Measurements from ENCODE around the gene RSKR. TPM values are rescaled to one million over a fixed set of nuclear protein-coding genes. Genes with fewer than 3 reads are reported as not detected.

The RSKR gene
- total RNA-seq, 1 donor from 2014 or later: 2.3 TPM

DNA sequence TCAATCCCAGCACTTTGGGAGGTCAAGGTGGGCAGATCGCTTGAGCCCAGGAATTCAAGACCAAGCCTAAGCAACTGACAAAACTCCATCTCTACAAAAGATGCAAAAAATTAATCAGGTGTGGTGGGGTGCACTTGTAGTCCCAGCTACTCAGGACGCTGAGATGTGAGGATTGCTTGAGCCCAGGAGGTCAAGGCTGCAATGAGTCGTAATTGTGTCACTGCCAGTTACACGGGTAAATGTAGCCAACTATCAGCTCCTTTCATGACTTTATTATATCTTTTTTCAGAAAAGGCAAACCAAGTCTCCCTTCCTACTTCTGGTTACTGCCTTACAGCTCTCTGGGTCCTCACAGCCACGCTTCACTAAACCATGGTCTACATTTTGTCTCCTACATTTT lies 43.8 kb upstream of the RSKR start:
- H3K27me3 ChIP-seq (ENCODE audit: control insufficient read depth, insufficient read depth, low read length): no peaks in the 10 kb centered on the region
- no peak for DNase-seq (ENCODE audit: low read depth)
- no peaks in the 10 kb centered on the region for H3K36me3 ChIP-seq (ENCODE audit: control insufficient read depth, insufficient read depth, low read length)
- H3K4me3 ChIP-seq (ENCODE audit: low read depth, low read length): no peak overlapping the region
- TF ChIP-seq CTCF (IDR thresholded peaks at IDR 0.05; ENCODE audit: insufficient read depth, low read length, poor library complexity, severe bottlenecking): no peak

GRCh38 chr17:28655160-28655559 lies 41.2 kb upstream of the RSKR start:
- no peak for DNase-seq (ENCODE audit: low read depth)
- no peak for TF ChIP-seq CTCF (IDR thresholded peaks at IDR 0.05; ENCODE audit: insufficient read depth, low read length, poor library complexity, severe bottlenecking)
- Histone ChIP-seq H3K27me3 (ENCODE audit: control insufficient read depth, insufficient read depth, low read length) (no peaks in the 10 kb centered on the region), H3K4me3 (ENCODE audit: low read depth, low read length) (no peak overlapping the region), H3K36me3 (ENCODE audit: control insufficient read depth, insufficient read depth, low read length) (no peaks in the 10 kb centered on the region)

DNA sequence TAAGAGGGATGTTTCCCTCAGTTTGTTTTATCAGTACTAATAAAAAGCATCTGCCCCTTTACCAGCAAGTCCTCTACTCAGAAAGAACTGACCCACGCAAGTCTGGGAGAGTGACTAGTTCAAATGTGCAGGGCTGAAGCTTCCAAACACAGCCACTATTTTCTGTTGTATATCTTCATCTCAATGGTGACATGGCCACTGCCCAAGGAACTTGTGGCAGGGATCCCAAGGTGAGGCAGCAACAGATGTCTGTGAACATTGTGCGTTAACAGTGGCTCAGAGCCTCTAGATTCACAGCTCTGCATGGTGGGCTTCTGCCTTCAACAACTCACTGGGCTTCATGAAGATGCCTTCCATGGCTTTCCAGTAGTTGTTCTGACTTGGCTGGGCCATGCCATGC lies 34.7 kb upstream of the RSKR start:
- no peak for TF ChIP-seq CTCF (IDR thresholded peaks at IDR 0.05; ENCODE audit: insufficient read depth, low read length, poor library complexity, severe bottlenecking)
- Histone ChIP-seq H3K4me3 (ENCODE audit: low read depth, low read length) (no peak overlapping the region), H3K27me3 (ENCODE audit: control insufficient read depth, insufficient read depth, low read length) (no peaks in the 10 kb centered on the region), H3K36me3 (ENCODE audit: control insufficient read depth, insufficient read depth, low read length) (no peaks in the 10 kb centered on the region)
- DNase-seq (ENCODE audit: low read depth): no peak

- DNase-seq (ENCODE audit: low read depth): no peak
- H3K36me3 ChIP-seq (ENCODE audit: control insufficient read depth, insufficient read depth, low read length): no peaks in the 10 kb centered on the region
- TF ChIP-seq CTCF (IDR thresholded peaks at IDR 0.05; ENCODE audit: insufficient read depth, low read length, poor library complexity, severe bottlenecking): no peak
- H3K4me3 ChIP-seq (ENCODE audit: low read depth, low read length): no peak overlapping the region
- H3K27me3 ChIP-seq (ENCODE audit: control insufficient read depth, insufficient read depth, low read length): no peaks in the 10 kb centered on the region
Observed at GRCh38 chr17:28646039-28646754, 32.2 kb upstream of the RSKR start.

DNA sequence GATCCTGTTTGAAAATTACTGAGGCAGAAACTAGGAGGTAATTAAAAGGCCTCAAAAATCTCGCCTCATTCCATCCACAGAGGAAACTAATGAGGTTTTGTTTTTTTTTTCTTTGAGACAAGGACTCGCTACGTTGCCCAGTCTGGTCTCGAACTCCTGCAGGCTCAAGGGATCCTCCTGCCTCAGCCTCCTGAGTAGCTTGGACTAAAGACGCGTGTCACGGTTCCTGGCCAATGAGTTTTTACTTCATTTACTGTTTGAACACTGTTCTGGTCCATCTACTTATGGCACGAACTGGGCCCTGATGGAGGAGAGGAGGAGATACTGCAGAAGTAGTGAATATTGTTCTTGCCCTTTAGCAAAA lies 31.6 kb upstream of the RSKR start:
- H3K36me3 ChIP-seq (ENCODE audit: control insufficient read depth, insufficient read depth, low read length): no peaks in the 10 kb centered on the region
- TF ChIP-seq CTCF (IDR thresholded peaks at IDR 0.05; ENCODE audit: insufficient read depth, low read length, poor library complexity, severe bottlenecking): no peak
- H3K27me3 ChIP-seq (ENCODE audit: control insufficient read depth, insufficient read depth, low read length): no peaks in the 10 kb centered on the region
- DNase-seq (ENCODE audit: low read depth): no peak
- H3K4me3 ChIP-seq (ENCODE audit: low read depth, low read length): peak overlapping the region; percentile 84

Data from kidney epithelial cell (primary cell).